ENCODE results near the gene TCF20. TPM values are rescaled to one million over a fixed set of nuclear protein-coding genes. Genes with fewer than 3 reads are reported as not detected.

Gene TCF20
- polyA plus RNA-seq, 1 of the 3 experiments (the other 2 are of a cell fraction): 8.5 TPM

DNA sequence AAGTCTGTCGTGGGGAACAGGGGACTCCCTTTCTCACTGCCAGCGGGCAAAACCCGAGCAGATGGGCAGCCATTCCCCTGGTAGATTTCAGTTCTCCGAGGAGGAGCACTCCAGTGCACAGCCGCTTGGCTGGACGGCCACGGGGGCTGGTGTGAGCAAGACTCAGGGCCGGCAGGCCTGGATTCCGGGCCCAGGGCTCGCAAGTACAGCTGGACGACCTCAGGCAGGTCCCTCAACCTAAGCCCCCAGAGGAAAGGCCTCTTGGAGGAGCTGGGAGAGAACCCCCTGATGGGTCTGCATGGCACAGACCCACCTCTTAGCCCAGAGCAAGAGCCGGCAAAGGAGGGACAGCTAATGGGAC, 31.3 kb upstream of the TCF20 start:
- ChIA-PET CTCF (no interaction called here), POLR2A (no interaction called here)
- no peaks in the 10 kb centered on the region for H3K9me2 ChIP-seq
- no peak overlapping the region for H3K4me2 ChIP-seq
- H3K9me3 ChIP-seq: no peaks in the 10 kb centered on the region
- no peaks in the 10 kb centered on the region for H3K79me2 ChIP-seq (ENCODE audit: insufficient read depth)
- no peak overlapping the region for H3K9ac ChIP-seq
- peaks cover 0 to 6% of the 10 kb centered on the region in 2 experiments; a peak in 2 of 4 replicates for H3K4me1 ChIP-seq (ENCODE audit: control insufficient read depth in 1 of 2, insufficient read depth in 2 of 2, low read depth in 1 of 2, low read length in 1 of 2)
- no peak overlapping the region for H3K4me3 ChIP-seq (ENCODE audit: low read depth in 2 of 2, low read length in 1 of 2)
- H4K20me1 ChIP-seq (ENCODE audit: insufficient read depth): no peaks in the 10 kb centered on the region
- TF ChIP-seq, protein P1, sequence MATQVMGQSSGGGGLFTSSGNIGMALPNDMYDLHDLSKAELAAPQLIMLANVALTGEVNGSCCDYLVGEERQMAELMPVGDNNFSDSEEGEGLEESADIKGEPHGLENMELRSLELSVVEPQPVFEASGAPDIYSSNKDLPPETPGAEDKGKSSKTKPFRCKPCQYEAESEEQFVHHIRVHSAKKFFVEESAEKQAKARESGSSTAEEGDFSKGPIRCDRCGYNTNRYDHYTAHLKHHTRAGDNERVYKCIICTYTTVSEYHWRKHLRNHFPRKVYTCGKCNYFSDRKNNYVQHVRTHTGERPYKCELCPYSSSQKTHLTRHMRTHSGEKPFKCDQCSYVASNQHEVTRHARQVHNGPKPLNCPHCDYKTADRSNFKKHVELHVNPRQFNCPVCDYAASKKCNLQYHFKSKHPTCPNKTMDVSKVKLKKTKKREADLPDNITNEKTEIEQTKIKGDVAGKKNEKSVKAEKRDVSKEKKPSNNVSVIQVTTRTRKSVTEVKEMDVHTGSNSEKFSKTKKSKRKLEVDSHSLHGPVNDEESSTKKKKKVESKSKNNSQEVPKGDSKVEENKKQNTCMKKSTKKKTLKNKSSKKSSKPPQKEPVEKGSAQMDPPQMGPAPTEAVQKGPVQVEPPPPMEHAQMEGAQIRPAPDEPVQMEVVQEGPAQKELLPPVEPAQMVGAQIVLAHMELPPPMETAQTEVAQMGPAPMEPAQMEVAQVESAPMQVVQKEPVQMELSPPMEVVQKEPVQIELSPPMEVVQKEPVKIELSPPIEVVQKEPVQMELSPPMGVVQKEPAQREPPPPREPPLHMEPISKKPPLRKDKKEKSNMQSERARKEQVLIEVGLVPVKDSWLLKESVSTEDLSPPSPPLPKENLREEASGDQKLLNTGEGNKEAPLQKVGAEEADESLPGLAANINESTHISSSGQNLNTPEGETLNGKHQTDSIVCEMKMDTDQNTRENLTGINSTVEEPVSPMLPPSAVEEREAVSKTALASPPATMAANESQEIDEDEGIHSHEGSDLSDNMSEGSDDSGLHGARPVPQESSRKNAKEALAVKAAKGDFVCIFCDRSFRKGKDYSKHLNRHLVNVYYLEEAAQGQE (IDR thresholded peaks at IDR 0.05; ENCODE audit: low read depth, low read length): no peak
- TF ChIP-seq, protein P2, sequence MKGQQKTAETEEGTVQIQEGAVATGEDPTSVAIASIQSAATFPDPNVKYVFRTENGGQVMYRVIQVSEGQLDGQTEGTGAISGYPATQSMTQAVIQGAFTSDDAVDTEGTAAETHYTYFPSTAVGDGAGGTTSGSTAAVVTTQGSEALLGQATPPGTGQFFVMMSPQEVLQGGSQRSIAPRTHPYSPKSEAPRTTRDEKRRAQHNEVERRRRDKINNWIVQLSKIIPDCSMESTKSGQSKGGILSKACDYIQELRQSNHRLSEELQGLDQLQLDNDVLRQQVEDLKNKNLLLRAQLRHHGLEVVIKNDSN (IDR thresholded peaks at IDR 0.05; ENCODE audit: borderline replicate concordance, low read depth): no peak
- no peaks in the 10 kb centered on the region for H3K27me3 ChIP-seq (ENCODE audit: insufficient read depth)
- no peaks in the 10 kb centered on the region for H3F3A ChIP-seq (replicated peaks; ENCODE audit: insufficient read depth)
- no peaks in the 10 kb centered on the region for H3K36me3 ChIP-seq (replicated peaks in 1 of 2; ENCODE audit: control insufficient read depth in 1 of 2, insufficient read depth in 2 of 2, low read length in 1 of 2)
- H3K27ac ChIP-seq (ENCODE audit: low read depth in 2 of 2, low read length in 1 of 2): no peak overlapping the region
- no peak for DNase-seq
- no peak overlapping the region for H2AFZ ChIP-seq (ENCODE audit: low read depth)
- no CpG with 5 or more reads among the region's 12 CpGs for WGBS (ENCODE audit: low lambda C conversion rate)

DNA sequence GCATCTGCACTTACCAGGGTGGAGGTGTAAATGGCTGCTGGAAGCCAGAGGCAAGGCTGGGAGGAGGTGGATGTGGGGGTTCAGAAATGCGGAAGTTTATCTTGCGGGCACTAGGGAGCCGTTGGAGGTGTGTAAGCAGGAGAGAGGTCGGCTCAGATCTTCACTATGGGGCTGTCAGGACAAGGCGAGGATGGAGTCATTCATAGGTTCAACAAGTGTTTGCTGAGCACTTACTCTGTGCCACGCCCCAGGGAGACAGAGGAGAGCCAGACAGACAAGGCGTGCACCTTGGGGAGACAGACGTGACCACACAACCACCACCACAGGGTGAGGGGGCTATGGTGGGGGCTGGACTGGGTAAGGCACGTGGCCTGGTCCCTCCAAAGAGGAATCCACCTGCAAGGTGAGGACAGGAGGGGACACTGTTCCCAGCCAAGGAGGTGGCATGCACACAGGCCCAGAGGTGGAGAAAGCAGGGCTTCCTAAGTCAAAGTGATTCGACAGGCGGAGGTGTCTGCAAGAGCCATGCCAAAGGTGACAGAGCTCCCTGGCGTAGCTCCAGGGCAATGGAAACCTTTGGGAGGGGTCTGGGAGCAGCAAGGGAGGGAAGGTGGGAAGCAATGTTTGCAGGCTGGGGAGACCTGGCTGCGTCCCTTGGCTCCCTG, 30.8 kb upstream of the TCF20 start:
- POLR2A ChIA-PET: no interaction called here
- Histone ChIP-seq H3K4me1 (ENCODE audit: control insufficient read depth in 1 of 2, insufficient read depth in 2 of 2, low read depth in 1 of 2, low read length in 1 of 2) (peaks cover 0 to 10% of the 10 kb centered on the region in 2 experiments; a peak in 2 of 4 replicates), H3K9me3 (no peaks in the 10 kb centered on the region), H3F3A (replicated peaks; ENCODE audit: insufficient read depth) (no peaks in the 10 kb centered on the region), H3K27me3 (ENCODE audit: insufficient read depth) (no peaks in the 10 kb centered on the region), H3K36me3 (replicated peaks in 1 of 2; ENCODE audit: control insufficient read depth in 1 of 2, insufficient read depth in 2 of 2, low read length in 1 of 2) (no peaks in the 10 kb centered on the region), H3K27ac (ENCODE audit: low read depth in 2 of 2, low read length in 1 of 2) (no peak overlapping the region), H3K4me2 (no peak overlapping the region), H3K79me2 (ENCODE audit: insufficient read depth) (no peaks in the 10 kb centered on the region), H3K9me2 (no peaks in the 10 kb centered on the region), H4K20me1 (ENCODE audit: insufficient read depth) (no peaks in the 10 kb centered on the region), H3K9ac (no peak overlapping the region), H2AFZ (ENCODE audit: low read depth) (no peak overlapping the region), H3K4me3 (ENCODE audit: low read depth in 2 of 2, low read length in 1 of 2) (no peak overlapping the region)
- CTCF ChIA-PET: no interaction called here
- 87% methylated on average over 6 of the region's 13 CpGs for WGBS (ENCODE audit: low lambda C conversion rate)
- no peak for DNase-seq
- TF ChIP-seq EP300 (IDR thresholded peaks at IDR 0.05; ENCODE audit: borderline replicate concordance in 1 of 2, low read depth in 1 of 2, low read length in 1 of 2) (no peak), TEAD4 (IDR thresholded peaks at IDR 0.05; ENCODE audit: borderline replicate concordance, insufficient read depth) (no peak), JUND (IDR thresholded peaks at IDR 0.05) (no peak), GATA2 (CRISPR knock-in tag; IDR thresholded peaks at IDR 0.05) (no peak), MEF2A (IDR thresholded peaks at IDR 0.05; ENCODE audit: borderline replicate concordance, low read depth) (no peak), GABPA (IDR thresholded peaks at IDR 0.05; ENCODE audit: low read depth) (no peak), MXI1 (IDR thresholded peaks at IDR 0.05; ENCODE audit: low read depth, low read length) (no peak), ELF1 (IDR thresholded peaks at IDR 0.05) (no peak), FOXM1 (IDR thresholded peaks at IDR 0.05; ENCODE audit: low read depth) (no peak), SIN3A (IDR thresholded peaks at IDR 0.05; ENCODE audit: borderline replicate concordance, low read depth, low read length) (no peak), SMC3 (IDR thresholded peaks at IDR 0.05; ENCODE audit: low read depth, low read length) (no peak)
- TF ChIP-seq, protein P3, sequence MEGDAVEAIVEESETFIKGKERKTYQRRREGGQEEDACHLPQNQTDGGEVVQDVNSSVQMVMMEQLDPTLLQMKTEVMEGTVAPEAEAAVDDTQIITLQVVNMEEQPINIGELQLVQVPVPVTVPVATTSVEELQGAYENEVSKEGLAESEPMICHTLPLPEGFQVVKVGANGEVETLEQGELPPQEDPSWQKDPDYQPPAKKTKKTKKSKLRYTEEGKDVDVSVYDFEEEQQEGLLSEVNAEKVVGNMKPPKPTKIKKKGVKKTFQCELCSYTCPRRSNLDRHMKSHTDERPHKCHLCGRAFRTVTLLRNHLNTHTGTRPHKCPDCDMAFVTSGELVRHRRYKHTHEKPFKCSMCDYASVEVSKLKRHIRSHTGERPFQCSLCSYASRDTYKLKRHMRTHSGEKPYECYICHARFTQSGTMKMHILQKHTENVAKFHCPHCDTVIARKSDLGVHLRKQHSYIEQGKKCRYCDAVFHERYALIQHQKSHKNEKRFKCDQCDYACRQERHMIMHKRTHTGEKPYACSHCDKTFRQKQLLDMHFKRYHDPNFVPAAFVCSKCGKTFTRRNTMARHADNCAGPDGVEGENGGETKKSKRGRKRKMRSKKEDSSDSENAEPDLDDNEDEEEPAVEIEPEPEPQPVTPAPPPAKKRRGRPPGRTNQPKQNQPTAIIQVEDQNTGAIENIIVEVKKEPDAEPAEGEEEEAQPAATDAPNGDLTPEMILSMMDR (IDR thresholded peaks at IDR 0.05): no peak
- TF ChIP-seq, protein P4, sequence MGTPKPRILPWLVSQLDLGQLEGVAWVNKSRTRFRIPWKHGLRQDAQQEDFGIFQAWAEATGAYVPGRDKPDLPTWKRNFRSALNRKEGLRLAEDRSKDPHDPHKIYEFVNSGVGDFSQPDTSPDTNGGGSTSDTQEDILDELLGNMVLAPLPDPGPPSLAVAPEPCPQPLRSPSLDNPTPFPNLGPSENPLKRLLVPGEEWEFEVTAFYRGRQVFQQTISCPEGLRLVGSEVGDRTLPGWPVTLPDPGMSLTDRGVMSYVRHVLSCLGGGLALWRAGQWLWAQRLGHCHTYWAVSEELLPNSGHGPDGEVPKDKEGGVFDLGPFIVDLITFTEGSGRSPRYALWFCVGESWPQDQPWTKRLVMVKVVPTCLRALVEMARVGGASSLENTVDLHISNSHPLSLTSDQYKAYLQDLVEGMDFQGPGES (IDR thresholded peaks at IDR 0.05; ENCODE audit: low read depth, low read length): no peak

All from SK-N-SH (cell line).